Measurements from ENCODE around the gene ARHGAP11B.
"Not testable (repeated sequence)": the region's sequence is repeated elsewhere in the genome, so short reads cannot be mapped to it uniquely, and the experiment has no call there.

Gene ARHGAP11B

DNA sequence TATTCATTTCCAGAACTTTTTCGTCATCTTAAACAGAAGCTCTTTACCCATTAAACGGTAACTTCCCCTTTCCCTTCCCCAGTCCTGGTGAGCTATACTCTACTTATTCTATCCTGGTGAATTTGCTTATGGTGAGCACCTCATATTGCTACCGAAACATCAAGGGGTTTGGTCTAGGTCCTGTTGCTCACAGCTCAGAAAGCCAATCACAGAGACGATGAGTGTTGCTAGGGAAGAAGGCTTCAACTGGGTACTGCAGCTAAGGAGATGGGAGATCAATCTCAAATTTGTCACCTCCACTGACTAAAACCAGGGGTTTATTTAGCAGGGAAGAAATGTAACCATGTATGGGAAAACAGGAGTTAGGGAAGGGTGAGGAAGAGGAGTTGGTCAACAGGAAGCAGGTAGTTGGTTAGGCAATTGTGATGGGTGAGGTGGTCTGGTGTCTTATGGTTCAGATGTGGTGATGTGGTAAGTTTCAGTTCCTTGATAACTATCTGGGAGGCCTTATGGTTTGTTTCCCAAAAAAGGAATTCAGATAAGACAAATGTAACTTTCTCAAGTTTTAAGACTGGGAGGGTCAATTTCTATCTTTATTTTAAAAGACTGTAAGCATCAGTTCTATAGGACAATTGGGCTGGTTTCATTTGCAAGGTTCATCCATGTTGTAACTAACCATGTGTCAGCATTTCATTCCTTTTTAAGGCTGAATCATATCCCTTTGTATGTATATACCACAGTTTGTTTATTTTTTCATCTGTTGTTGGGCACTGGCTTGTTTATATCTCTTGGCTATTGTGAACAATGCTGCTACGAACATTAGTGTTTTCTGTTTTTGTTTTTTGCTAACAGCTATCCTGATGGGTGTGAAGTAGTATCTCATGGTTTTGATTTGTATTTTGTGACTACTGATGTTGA, 24.3 kb downstream of the ARHGAP11B start:
- H3K4me3 ChIP-seq: no peak overlapping the region
- ATAC-seq (no peak), DNase-seq (no peak)
- no peaks in the 10 kb centered on the region for H3K27me3 ChIP-seq
- TF ChIP-seq, protein P1, sequence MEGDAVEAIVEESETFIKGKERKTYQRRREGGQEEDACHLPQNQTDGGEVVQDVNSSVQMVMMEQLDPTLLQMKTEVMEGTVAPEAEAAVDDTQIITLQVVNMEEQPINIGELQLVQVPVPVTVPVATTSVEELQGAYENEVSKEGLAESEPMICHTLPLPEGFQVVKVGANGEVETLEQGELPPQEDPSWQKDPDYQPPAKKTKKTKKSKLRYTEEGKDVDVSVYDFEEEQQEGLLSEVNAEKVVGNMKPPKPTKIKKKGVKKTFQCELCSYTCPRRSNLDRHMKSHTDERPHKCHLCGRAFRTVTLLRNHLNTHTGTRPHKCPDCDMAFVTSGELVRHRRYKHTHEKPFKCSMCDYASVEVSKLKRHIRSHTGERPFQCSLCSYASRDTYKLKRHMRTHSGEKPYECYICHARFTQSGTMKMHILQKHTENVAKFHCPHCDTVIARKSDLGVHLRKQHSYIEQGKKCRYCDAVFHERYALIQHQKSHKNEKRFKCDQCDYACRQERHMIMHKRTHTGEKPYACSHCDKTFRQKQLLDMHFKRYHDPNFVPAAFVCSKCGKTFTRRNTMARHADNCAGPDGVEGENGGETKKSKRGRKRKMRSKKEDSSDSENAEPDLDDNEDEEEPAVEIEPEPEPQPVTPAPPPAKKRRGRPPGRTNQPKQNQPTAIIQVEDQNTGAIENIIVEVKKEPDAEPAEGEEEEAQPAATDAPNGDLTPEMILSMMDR (IDR thresholded peaks at IDR 0.05): no peak
- intact Hi-C loops (cut with DNase I): no loop called here
- H3K36me3 ChIP-seq: no peaks in the 10 kb centered on the region
- no peaks in the 10 kb centered on the region for H3K4me1 ChIP-seq
- no peaks in the 10 kb centered on the region for H3K9me3 ChIP-seq
- H3K27ac ChIP-seq: no peak overlapping the region

DNA sequence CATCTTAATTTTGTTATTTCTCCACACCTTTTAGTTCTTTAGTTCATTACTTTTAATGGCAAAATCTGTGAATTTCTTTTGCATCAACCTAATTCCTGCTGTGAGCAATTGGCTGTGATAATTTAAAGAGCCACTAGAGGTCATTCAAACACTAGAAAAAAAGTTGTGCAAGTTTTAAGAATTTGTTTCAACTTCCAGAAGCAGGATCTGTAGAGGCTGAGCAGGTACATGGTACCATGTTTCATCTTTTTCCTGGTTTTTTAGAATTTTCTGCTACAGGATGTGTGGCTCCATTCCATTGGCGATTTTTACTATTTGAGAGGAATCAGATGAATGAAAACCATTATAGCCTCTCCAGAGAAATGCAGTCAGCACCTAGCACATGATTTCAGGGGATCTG, 35.2 kb downstream of the ARHGAP11B start:
- intact Hi-C loops (cut with DNase I); H3K27me3 ChIP-seq; H3K9me3 ChIP-seq; H3K36me3 ChIP-seq; ATAC-seq; H3K27ac ChIP-seq; DNase-seq; H3K4me3 ChIP-seq; H3K4me1 ChIP-seq: not testable (repeated sequence)
- TF ChIP-seq, protein P1 (IDR thresholded peaks at IDR 0.05): peak; percentile 50

- H3K4me3 ChIP-seq; H3K9me3 ChIP-seq; ATAC-seq; H3K36me3 ChIP-seq; H3K27me3 ChIP-seq; H3K27ac ChIP-seq; DNase-seq; H3K4me1 ChIP-seq; intact Hi-C loops (cut with DNase I): not testable (repeated sequence)
These were observed 43.7 kb downstream of the ARHGAP11B start for GRCh38 chr15:30669621-30670020.

DNA sequence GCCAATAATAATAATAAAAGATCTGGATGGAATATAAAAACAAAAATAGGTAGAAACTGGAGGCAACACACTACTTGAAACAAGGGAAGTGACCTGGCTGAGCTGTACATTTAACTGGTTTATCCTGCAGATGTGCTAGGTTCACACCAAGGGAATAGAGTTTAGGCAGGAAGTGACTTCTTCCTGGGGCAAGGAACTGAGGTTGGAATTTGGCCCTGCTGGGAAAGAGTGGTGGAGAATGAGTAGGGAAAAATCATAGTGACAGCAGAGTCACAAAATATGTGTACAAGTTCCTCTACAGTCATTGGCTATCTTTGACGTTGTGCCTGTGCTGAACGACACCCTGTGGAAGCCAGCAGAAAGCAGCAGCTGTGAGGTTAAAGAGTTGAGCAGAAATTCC, 44.1 kb downstream of the ARHGAP11B start:
- TF ChIP-seq, protein P1 (IDR thresholded peaks at IDR 0.05): no peak
- no peak overlapping the region for H3K27ac ChIP-seq
- H3K36me3 ChIP-seq: no peaks in the 10 kb centered on the region
- H3K9me3 ChIP-seq: no peaks in the 10 kb centered on the region
- H3K4me3 ChIP-seq: no peak overlapping the region
- ATAC-seq (no peak), DNase-seq (no peak)
- no peaks in the 10 kb centered on the region for H3K4me1 ChIP-seq
- H3K27me3 ChIP-seq: no peaks in the 10 kb centered on the region
- intact Hi-C loops (cut with DNase I): no loop called here

DNA sequence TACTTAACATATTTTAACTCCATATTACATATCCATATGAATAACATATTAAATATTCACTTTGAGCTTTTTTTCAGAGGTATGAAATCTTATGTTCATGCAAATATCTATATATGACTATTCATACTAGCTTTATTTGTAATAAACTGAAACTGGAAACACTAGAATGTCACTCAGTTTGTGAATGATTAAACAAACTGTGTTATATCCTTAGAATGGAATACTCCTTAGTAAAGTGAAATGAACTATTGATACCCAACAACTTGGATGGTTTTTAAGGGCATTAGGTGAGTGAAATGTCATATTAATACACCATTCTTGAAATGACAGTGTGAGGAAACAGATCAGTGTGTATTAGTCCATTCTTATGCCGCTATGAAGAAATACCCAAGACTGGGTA, 45.4 kb downstream of the ARHGAP11B start:
- H3K36me3 ChIP-seq: no peaks in the 10 kb centered on the region
- ATAC-seq (no peak), DNase-seq (no peak)
- no peak overlapping the region for H3K27ac ChIP-seq
- intact Hi-C loops (cut with DNase I): no loop called here
- no peaks in the 10 kb centered on the region for H3K27me3 ChIP-seq
- no peaks in the 10 kb centered on the region for H3K4me1 ChIP-seq
- TF ChIP-seq, protein P1 (IDR thresholded peaks at IDR 0.05): no peak
- no peak overlapping the region for H3K4me3 ChIP-seq
- H3K9me3 ChIP-seq: no peaks in the 10 kb centered on the region

- TF ChIP-seq, protein P1 (IDR thresholded peaks at IDR 0.05): no peak
- intact Hi-C loops (cut with DNase I): no loop called here
These were observed 49.2 kb downstream of the ARHGAP11B start for GRCh38 chr15:30675126-30675525.

DNA sequence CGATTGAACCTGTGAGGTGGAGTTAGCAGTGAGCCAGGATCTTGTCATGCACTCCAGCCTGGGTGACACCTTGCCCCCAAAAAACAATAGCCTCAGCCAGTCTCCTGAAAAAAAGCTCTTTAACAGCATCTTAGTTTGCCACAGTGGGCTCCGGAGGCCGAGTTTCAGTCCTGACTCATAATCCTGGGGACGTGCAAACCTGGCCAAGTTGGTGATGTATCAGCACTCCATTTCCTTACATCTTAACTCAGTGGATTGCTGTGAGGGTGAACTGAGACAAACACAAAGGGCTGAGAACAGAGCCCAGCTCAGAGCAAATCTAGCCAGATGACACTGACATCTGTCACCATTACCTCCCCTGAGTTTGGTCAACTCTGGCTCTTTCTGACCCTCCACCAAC, 50.0 kb downstream of the ARHGAP11B start:
- intact Hi-C loops (cut with DNase I); H3K36me3 ChIP-seq; H3K27ac ChIP-seq; H3K9me3 ChIP-seq; H3K4me3 ChIP-seq; H3K4me1 ChIP-seq; ATAC-seq; H3K27me3 ChIP-seq; DNase-seq: not testable (repeated sequence)

More at GRCh38 chr15:30675126-30675525, 49.2 kb downstream of the ARHGAP11B start:
- Histone ChIP-seq H3K27me3 (no peaks in the 10 kb centered on the region), H3K4me3 (no peak overlapping the region), H3K9me3 (no peaks in the 10 kb centered on the region), H3K36me3 (no peaks in the 10 kb centered on the region), H3K4me1 (no peaks in the 10 kb centered on the region), H3K27ac (no peak overlapping the region)
- DNase-seq (no peak), ATAC-seq (no peak)

- H3K27ac ChIP-seq; DNase-seq; ATAC-seq; H3K9me3 ChIP-seq; H3K4me3 ChIP-seq; H3K36me3 ChIP-seq; H3K4me1 ChIP-seq; intact Hi-C loops (cut with DNase I); H3K27me3 ChIP-seq: not testable (repeated sequence)
These were observed 55.1 kb downstream of the ARHGAP11B start for GRCh38 chr15:30680997-30681396.

- intact Hi-C loops (cut with DNase I); H3K9me3 ChIP-seq; H3K4me1 ChIP-seq; H3K36me3 ChIP-seq; ATAC-seq; H3K27me3 ChIP-seq; H3K27ac ChIP-seq; DNase-seq; H3K4me3 ChIP-seq: not testable (repeated sequence)
These were observed 59.9 kb downstream of the ARHGAP11B start for GRCh38 chr15:30685709-30686285.
